CD8-positive, alpha-beta memory T cell (primary cell): ENCODE measurements around the gene ITGAX. TPM values are rescaled to one million over a fixed set of nuclear protein-coding genes. Genes with fewer than 3 reads are reported as not detected.

Source experiments
- CTCF ChIA-PET: fragments of 350-600 bp; sonication (Branson Sonifier 250); formaldehyde crosslinking; loops from one replicate; lab custom pipeline; 2021; ENCODE audit warnings: antibody characterized with exemption; lab: Charles Lee
- POLR2A ChIA-PET: fragments of 350-600 bp; sonication (Branson Sonifier 250); formaldehyde crosslinking; loops from one replicate; lab custom pipeline; 2021; ENCODE audit warnings: antibody characterized with exemption; lab: Charles Lee
- DNase-seq, 5 donors: peaks; one replicate each; pipeline versions ENCODE4 v3.0.0 to v3.0.0-alpha.2; 2020 to 2022; ENCODE audit warnings: mixed read lengths in 1 of 5
- H3K27ac ChIP-seq: one replicate; pipeline ENCODE4 v1.7.0; 2013; ENCODE audit warnings: low read depth, mild to moderate bottlenecking, low read length, moderate library complexity
- H3K27me3 ChIP-seq: 2 replicates; pipeline ENCODE4 v1.7.0; 2013; ENCODE audit warnings: low read length, mild to moderate bottlenecking; ENCODE audit not compliant: insufficient read depth, poor library complexity, severe bottlenecking
- H3K36me3 ChIP-seq: 2 replicates; pipeline ENCODE4 v1.7.0; 2013; ENCODE audit warnings: mild to moderate bottlenecking, low read length, moderate library complexity; ENCODE audit not compliant: insufficient read depth
- H3K4me1 ChIP-seq: 2 replicates; pipeline ENCODE4 v1.7.0; 2013; ENCODE audit warnings: mild to moderate bottlenecking, low read length, moderate library complexity; ENCODE audit not compliant: insufficient read depth
- H3K4me3 ChIP-seq: 2 replicates; pipeline ENCODE4 v1.7.0; 2013; ENCODE audit warnings: mild to moderate bottlenecking, low read length
- H3K9me3 ChIP-seq: 2 replicates; pipeline ENCODE4 v1.7.0; 2013; ENCODE audit warnings: mild to moderate bottlenecking, low read length
- H3K27ac Mint-ChIP-seq, 8 donors: one replicate each; pipeline ENCODE4 v1.8.0; 2020 to 2021; ENCODE audit warnings: mixed read lengths in 8 of 8, mild to moderate bottlenecking in 6 of 8, inconsistent platforms in 3 of 8, moderate library complexity in 3 of 8
- H3K27me3 Mint-ChIP-seq, 2 donors: one replicate each; pipeline ENCODE4 v1.8.0; 2020 to 2021; ENCODE audit warnings: mixed read lengths in 2 of 2, mild to moderate bottlenecking in 1 of 2, moderate library complexity in 1 of 2
- H3K36me3 Mint-ChIP-seq, 3 donors: one replicate each; pipeline ENCODE4 v1.8.0; 2020 to 2021; ENCODE audit warnings: mixed read lengths in 3 of 3, inconsistent platforms in 1 of 3, mild to moderate bottlenecking in 1 of 3
- H3K4me1 Mint-ChIP-seq, 3 donors: one replicate each; pipeline ENCODE4 v1.8.0; 2020 to 2021; ENCODE audit warnings: mixed read lengths in 3 of 3, inconsistent platforms in 1 of 3, mild to moderate bottlenecking in 1 of 3
- H3K4me3 Mint-ChIP-seq, 7 donors: one replicate each; pipeline ENCODE4 v1.8.0; 2020 to 2021; ENCODE audit warnings: mixed read lengths in 7 of 7, mild to moderate bottlenecking in 6 of 7, moderate library complexity in 4 of 7, inconsistent platforms in 2 of 7
- H3K9me3 Mint-ChIP-seq, 5 donors: one replicate each; pipeline ENCODE4 v1.8.0; 2020 to 2022; ENCODE audit warnings: mixed read lengths in 5 of 5, mild to moderate bottlenecking in 3 of 5, moderate library complexity in 2 of 5, inconsistent platforms in 1 of 5
- polyA plus RNA-seq: library from polyadenylated mRNA; unstranded; fragments of 300-500 nt; fragmentation: Illumina TruSeq; gene quantifications from one replicate; pipeline ENCODE4 v1.2.3, GENCODE V29; 2021
- total RNA-seq, 2 experiments: library from RNA; stranded (reverse); gene quantifications; one replicate each; pipeline ENCODE4 v1.2.3, GENCODE V29; 2021

The ITGAX gene
- total and polyA plus RNA-seq, 3 experiments from 2014 or later: 0.46 to 2.7 (median 2.1) TPM

DNA sequence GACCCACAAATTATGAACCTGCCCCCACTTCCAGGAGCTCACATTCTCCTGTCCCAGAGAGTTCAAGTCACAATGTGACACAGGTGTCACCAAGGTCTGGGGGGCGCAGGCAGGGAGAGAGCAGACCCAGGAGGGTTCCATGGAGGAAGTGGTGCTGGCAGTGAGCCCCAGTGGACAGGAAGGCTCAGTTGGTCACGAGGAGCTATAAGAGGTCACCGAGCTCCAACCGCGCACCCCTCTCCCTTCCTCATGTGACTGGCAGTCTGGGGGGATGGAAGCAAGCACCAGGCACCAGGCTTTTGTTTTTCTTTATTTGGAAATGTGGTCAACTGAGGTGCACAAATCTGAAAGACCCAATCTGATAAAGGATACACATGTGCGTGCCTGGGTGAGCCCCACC lies 40.7 kb downstream of the ITGAX start:
- Histone ChIP-seq H3K27ac (no peak overlapping the region), H3K36me3 (no peaks in the 10 kb centered on the region), H3K9me3 (no peaks in the 10 kb centered on the region), H3K4me3 (no peak overlapping the region), H3K4me1 (peaks cover 9% of the 10 kb centered on the region), H3K27me3 (no peaks in the 10 kb centered on the region)
- Mint-ChIP-seq H3K9me3 (peaks cover 5 to 11% (median 8%) of the 10 kb centered on the region in 5 donors), H3K4me1 (peaks cover 15 to 24% (median 21%) of the 10 kb centered on the region in 3 donors), H3K36me3 (no peaks in the 10 kb centered on the region), H3K27ac (no peak overlapping the region), H3K4me3 (no peak overlapping the region), H3K27me3 (peaks cover 4 to 8% of the 10 kb centered on the region in 2 donors)
- POLR2A ChIA-PET: no interaction called here
- peak in 1 of 5 donors; percentile 29 for DNase-seq
- CTCF ChIA-PET: no interaction called here

DNA sequence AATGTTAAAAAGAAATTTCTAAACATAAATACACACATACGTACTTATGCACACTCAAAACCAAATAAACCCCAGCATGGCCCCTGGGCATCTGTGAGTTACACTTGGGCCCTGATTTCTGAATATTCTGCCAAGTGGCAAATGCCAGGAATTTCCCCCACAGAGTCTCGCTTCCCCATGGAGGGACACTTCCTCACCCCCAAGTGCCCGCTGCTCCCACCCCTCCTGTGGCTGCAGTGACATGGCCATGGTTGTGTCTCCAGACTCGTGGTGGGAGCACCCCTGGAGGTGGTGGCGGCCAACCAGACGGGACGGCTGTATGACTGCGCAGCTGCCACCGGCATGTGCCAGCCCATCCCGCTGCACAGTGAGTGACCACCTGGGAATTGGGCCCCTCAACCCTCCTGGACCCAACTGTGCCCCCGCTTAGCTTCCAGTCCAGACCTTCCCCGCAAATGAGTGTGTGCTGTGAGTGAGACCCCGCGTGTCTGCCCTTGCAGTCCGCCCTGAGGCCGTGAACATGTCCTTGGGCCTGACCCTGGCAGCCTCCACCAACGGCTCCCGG lies 42.2 kb downstream of the ITGAX start:
- ChIA-PET POLR2A (no interaction called here), CTCF (no interaction called here)
- Histone ChIP-seq H3K27ac (no peak overlapping the region), H3K36me3 (no peaks in the 10 kb centered on the region), H3K9me3 (no peaks in the 10 kb centered on the region), H3K4me3 (no peak overlapping the region), H3K27me3 (no peaks in the 10 kb centered on the region), H3K4me1 (peaks cover 9% of the 10 kb centered on the region)
- H3K27ac Mint-ChIP-seq: peak overlapping the region in 1 of 8 donors; percentile 19
- peak in 1 of 5 donors; percentile 41 for DNase-seq
- H3K4me3 Mint-ChIP-seq: no peak overlapping the region
- H3K27me3 Mint-ChIP-seq: peaks cover 4% of the 10 kb centered on the region in 2 donors
- peaks cover 15 to 31% (median 28%) of the 10 kb centered on the region in 3 donors for H3K4me1 Mint-ChIP-seq
- H3K36me3 Mint-ChIP-seq: no peaks in the 10 kb centered on the region
- peaks cover 5 to 11% (median 8%) of the 10 kb centered on the region in 5 donors for H3K9me3 Mint-ChIP-seq

DNA sequence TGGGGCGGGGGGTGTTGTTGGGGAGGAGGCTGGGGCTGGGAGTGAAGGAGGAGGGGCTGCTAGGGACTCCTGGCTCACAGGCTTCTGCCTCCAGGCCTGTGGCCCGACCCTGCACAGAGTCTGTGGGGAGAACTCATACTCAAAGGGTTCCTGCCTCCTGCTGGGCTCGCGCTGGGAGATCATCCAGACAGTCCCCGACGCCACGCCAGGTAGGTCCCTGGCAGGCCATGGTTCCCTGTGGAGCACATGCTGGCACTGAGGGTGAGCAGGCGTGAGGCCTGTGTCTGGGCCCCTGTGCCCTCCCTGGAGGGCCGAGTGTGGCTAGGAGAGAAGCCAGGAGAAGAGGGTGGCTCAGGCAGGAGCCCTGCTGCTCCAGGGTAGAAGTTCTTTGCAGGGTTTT lies 42.7 kb downstream of the ITGAX start:
- Histone ChIP-seq H3K27me3 (no peaks in the 10 kb centered on the region), H3K4me1 (peaks cover 12% of the 10 kb centered on the region), H3K36me3 (no peaks in the 10 kb centered on the region), H3K4me3 (no peak overlapping the region), H3K9me3 (no peaks in the 10 kb centered on the region), H3K27ac (no peak overlapping the region)
- ChIA-PET POLR2A (no interaction called here), CTCF (no interaction called here)
- Mint-ChIP-seq H3K4me1 (peaks cover 18 to 36% (median 31%) of the 10 kb centered on the region in 3 donors), H3K9me3 (peaks cover 5 to 11% (median 8%) of the 10 kb centered on the region in 5 donors), H3K27ac (no peak overlapping the region), H3K36me3 (no peaks in the 10 kb centered on the region), H3K27me3 (peaks cover 0 to 4% of the 10 kb centered on the region in 2 donors), H3K4me3 (no peak overlapping the region)
- DNase-seq: peak in 1 of 5 donors; percentile 19

DNA sequence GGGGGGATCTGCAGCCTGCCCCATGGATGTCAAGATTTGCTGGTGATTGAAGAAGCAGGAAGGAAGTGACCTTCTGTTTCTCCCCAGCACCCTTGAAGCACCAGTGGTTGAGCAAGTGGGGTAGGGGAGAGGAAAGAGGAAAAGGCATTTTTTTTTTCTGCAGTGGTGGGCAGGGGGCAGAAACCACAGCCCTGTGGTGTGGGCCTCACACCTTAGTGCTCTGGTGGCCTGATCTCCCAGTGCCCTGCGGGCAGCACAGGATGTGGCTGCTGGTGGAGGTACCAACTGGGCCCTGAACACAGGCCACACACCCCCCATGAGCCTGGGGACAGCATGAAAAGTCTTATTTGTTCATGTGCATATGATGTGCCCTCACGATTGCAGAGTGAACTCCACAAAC lies 45.2 kb downstream of the ITGAX start:
- no peak overlapping the region for H3K27ac ChIP-seq
- H3K4me3 ChIP-seq: no peak overlapping the region
- H3K4me3 Mint-ChIP-seq: peak overlapping the region in 4 of 7 donors; percentile 5 to 77 (median 65)
- no peaks in the 10 kb centered on the region for H3K36me3 ChIP-seq
- H3K27ac Mint-ChIP-seq: peak overlapping the region in 6 of 8 donors; percentile 35 to 79 (median 54)
- peaks cover 0 to 2% of the 10 kb centered on the region in 2 donors for H3K27me3 Mint-ChIP-seq
- ChIA-PET CTCF (no interaction called here), POLR2A (no interaction called here)
- peak in 2 of 5 donors; percentile 43 to 45 for DNase-seq
- peaks cover 16% of the 10 kb centered on the region for H3K4me1 ChIP-seq
- H3K9me3 ChIP-seq: no peaks in the 10 kb centered on the region
- H3K27me3 ChIP-seq: no peaks in the 10 kb centered on the region
- peaks cover 22 to 40% (median 32%) of the 10 kb centered on the region in 3 donors for H3K4me1 Mint-ChIP-seq
- no peaks in the 10 kb centered on the region for H3K36me3 Mint-ChIP-seq
- H3K9me3 Mint-ChIP-seq: peaks cover 5 to 11% (median 8%) of the 10 kb centered on the region in 5 donors

DNA sequence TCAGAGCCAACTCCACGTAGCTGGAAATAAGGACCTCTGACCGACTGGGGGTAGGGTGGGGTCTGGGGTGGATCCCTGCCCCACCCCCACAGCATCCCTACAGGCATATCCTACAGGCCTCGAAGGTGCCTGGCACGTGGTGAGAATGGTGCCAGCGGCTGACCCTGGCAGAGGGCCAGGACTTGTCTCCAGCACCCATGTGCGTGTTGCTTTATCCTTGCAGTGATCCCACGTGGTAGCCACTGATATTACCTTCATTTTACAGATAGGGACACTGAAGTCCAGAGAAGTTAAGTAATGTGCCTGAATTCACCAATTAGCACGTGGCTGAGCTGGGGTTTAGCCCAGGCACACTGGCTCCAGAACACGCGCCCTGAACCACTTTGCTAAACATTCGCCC lies 46.5 kb downstream of the ITGAX start:
- peak overlapping the region in 1 of 8 donors; percentile 72 for H3K27ac Mint-ChIP-seq

DNA sequence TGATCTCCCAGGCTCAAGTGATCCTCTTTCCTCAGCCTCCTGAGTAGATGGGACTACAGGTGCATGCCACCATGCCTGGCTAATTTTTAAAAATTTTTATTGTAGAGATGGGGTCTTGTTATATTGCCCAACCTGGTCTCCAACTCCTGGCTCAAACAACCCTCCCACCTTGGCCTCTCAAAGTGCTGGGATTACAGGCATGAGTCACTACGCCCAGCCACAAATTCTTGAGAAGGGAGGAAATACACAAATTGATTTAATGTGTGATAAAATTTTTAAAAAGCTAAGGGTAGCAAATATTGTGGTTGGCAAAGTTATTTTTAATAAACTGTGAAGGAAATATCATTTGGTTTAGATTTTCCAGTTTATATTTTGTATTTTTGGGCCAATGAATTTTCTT lies 47.7 kb downstream of the ITGAX start:
- Mint-ChIP-seq H3K4me1 (peaks cover 22 to 40% (median 32%) of the 10 kb centered on the region in 3 donors), H3K9me3 (peaks cover 5 to 11% (median 8%) of the 10 kb centered on the region in 5 donors), H3K4me3 (peak overlapping the region in 1 of 7 donors; percentile 26), H3K27ac (peak overlapping the region in 5 of 8 donors; percentile 15 to 86 (median 66)), H3K27me3 (peaks cover 0 to 2% of the 10 kb centered on the region in 2 donors), H3K36me3 (no peaks in the 10 kb centered on the region)
- Histone ChIP-seq H3K4me1 (peaks cover 16% of the 10 kb centered on the region), H3K9me3 (no peaks in the 10 kb centered on the region), H3K27ac (no peak overlapping the region), H3K27me3 (no peaks in the 10 kb centered on the region), H3K36me3 (no peaks in the 10 kb centered on the region), H3K4me3 (no peak overlapping the region)
- no peak for DNase-seq
- CTCF ChIA-PET: no interaction called here
- POLR2A ChIA-PET: no interaction called here

More for the DNA sequence above, 46.5 kb downstream of the ITGAX start:
- no peak overlapping the region for H3K4me3 ChIP-seq
- H3K36me3 Mint-ChIP-seq: no peaks in the 10 kb centered on the region
- ChIA-PET CTCF (no interaction called here), POLR2A (no interaction called here)
- no peak overlapping the region for H3K27ac ChIP-seq
- H3K4me1 ChIP-seq: peaks cover 16% of the 10 kb centered on the region
- no peaks in the 10 kb centered on the region for H3K9me3 ChIP-seq
- H3K27me3 ChIP-seq: no peaks in the 10 kb centered on the region
- no peaks in the 10 kb centered on the region for H3K36me3 ChIP-seq
- H3K4me3 Mint-ChIP-seq: peak overlapping the region in 1 of 7 donors; percentile 23
- no peak for DNase-seq
- H3K4me1 Mint-ChIP-seq: peaks cover 22 to 40% (median 32%) of the 10 kb centered on the region in 3 donors
- peaks cover 0 to 2% of the 10 kb centered on the region in 2 donors for H3K27me3 Mint-ChIP-seq
- peaks cover 5 to 11% (median 8%) of the 10 kb centered on the region in 5 donors for H3K9me3 Mint-ChIP-seq

DNA sequence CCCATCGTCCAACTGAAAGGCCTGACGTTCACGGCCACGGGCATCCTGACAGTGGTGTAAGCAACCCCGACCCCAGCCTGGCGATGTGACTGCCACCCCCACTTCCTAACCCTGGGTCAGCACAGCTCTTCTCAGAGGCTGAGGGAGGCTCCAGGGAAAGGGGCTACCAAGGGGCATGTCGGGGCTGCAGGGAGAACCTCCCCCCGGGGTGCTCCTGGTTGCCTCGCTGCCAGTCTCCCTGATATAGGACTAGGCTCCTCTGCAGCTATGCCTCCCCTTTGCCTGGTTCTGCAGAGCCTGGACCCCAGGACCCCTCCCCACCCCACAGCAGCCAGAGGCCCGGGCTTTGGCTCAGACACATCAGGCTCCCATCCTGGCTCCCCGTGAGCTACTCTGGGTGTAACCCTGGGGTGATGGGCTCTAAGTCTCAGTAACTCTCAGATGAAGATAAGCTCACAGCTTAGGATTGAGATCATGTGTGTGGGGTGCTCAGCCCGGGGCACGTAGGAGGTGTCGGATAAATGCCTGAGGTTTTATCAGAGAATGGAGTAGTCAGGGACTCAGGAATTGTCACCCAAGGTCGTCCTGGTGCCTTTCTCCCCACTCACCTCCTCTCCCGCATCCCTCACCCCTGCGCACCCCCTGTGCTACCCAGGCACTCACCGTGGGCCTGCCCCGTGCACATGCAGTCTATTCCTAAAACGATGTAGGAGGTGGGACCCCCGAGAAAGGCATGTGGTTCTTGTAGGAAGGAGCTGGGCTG lies 48.8 kb downstream of the ITGAX start:
- POLR2A ChIA-PET: no interaction called here
- peaks cover 3% of the 10 kb centered on the region in 2 donors for H3K27me3 Mint-ChIP-seq
- Histone ChIP-seq H3K36me3 (no peaks in the 10 kb centered on the region), H3K4me1 (peaks cover 16% of the 10 kb centered on the region), H3K27me3 (no peaks in the 10 kb centered on the region), H3K27ac (no peak overlapping the region), H3K4me3 (no peak overlapping the region), H3K9me3 (no peaks in the 10 kb centered on the region)
- CTCF ChIA-PET: interaction anchor here (1.9 kb wide), 1 partner anchor 21 kb away, joined by 5 read pairs; no protein-coding TSS in a partner anchor
- DNase-seq: no peak
- H3K27ac Mint-ChIP-seq: peak overlapping the region in 2 of 8 donors; percentile 19 to 41
- H3K4me3 Mint-ChIP-seq: no peak overlapping the region
- peaks cover 5 to 11% (median 8%) of the 10 kb centered on the region in 5 donors for H3K9me3 Mint-ChIP-seq
- peaks cover 22 to 37% (median 25%) of the 10 kb centered on the region in 3 donors for H3K4me1 Mint-ChIP-seq
- no peaks in the 10 kb centered on the region for H3K36me3 Mint-ChIP-seq
